NCI-H345 treated with DMSO at 0.1 percent for 48 hours (cell line): Measurements from ENCODE around the gene NFATC3.

Source experiments
- DNase-seq: peaks from one replicate; lab custom pipeline; 2025; ENCODE audit not compliant: unreplicated experiment; lab: John Stamatoyannopoulos, UW

NFATC3 gene

GRCh38 chr16:68228652-68229051 is 143.5 kb downstream of the NFATC3 start:
- DNase-seq, result no peak

GRCh38 chr16:68229431-68230175 is 144.4 kb downstream of the NFATC3 start:
- no peak for DNase-seq

DNA sequence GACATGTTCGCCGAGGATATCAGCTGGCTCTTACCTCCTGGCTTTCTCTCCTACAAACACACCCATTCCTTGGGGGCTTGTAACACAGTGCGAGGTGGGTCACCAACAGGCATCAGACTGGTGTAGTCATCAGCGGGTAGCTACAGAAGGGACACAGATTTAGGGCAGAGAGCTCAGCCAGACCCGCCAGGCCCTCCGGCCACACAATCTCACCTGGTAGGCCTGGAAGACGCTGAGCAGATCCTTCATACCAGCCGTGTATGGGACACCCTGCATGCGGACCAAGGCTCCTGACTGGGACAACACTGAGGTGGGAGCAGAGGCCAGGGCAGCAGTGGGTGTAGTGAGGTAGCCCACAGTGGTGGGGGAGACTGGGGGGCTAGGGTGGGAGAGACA is 145.0 kb downstream of the NFATC3 start:
- DNase-seq, result no peak

- no peak for DNase-seq
These were observed 145.8 kb downstream of the NFATC3 start for GRCh38 chr16:68230956-68231355.

DNA sequence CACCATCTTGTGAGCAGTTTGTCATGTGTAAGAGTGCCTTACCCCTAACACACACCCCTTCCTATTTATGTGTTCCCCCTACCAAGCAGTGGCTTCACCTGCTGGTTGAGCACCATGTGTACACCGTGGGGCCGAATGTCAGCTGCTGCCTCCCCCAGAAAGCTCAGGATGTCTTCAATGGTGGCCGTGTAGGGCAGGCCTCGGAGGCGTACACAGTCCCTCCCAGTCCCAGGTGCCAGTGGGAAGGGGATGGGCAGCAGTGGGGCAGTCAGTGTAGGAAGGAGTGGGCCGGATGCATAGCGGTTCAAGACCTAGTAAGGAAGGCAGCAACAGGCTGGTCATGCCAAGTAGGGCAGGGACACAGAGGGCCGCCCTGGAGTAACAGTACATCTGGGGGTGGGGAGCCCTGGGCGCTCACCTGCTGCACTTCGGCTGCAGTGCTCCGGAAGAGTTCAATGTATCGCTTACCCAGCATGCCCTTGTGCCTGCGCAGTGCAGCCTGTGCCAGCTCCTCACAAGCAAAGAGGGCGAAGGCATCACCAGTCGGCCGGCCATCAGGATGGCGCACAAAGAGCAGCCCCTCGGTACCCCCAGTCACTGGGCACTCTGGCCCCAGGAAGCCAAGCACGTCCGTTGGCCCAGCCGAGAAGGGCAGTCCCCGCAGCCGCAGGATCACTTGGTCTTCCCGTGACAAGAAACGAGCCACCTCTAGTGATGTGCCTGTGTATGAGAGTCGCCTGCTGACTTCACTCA is 146.4 kb downstream of the NFATC3 start:
- DNase-seq, result no peak

GRCh38 chr16:68232335-68232734 is 147.2 kb downstream of the NFATC3 start:
- DNase-seq, result no peak

DNA sequence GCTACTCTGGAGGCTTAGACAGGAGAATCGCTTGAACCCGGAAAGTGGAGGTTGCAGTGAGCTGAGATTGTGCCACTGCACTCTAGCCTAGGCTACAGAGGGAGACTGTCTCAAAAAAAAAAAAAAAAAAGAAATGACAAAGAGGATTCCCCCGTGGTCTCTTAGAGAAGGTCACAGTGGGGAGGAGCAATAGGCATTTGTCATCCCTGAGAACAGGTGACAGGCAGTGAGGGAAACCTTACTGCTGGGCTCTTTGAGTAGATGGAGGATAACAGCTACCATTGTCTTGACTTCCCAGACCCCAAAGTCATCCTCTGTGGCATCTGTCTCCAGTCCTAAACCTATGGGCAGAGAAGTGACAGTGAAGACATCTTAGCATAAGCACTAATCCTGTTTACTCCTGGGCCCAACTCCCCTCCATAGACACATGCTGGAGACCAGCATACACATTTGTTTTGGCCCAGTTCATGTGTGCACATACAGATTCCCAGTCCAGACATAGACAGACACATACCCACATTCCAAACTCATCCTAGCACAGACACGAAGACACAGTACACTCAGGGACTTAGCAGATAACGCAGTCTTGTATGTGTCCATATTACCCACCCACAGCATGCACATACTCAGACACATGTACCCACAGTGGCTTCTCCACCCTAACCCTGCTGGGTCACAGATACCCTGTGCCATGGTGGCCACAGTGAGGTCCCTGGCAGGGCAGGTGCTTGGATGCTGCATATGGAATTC is 148.1 kb downstream of the NFATC3 start:
- DNase-seq, result no peak

DNA sequence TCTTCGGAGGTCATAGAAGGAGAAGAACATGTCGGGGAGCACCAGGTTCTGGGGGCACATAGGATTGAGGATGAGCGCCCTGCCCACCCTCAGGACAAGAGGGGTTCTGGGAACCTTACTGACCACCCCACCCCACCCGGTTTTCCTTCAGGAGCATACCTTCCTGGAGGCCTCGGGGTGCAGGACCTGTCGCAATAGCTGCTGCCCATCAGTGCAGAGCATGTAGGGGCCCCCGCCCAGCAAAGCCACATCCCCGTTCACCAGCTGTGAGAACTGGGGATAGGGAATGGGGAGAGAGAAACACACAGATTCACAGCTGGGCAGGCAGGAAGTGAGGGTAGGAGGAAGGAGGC is 148.6 kb downstream of the NFATC3 start:
- no peak for DNase-seq

- DNase-seq, result peak; percentile 47
These were observed 149.3 kb downstream of the NFATC3 start for GRCh38 chr16:68234188-68235107.

DNA sequence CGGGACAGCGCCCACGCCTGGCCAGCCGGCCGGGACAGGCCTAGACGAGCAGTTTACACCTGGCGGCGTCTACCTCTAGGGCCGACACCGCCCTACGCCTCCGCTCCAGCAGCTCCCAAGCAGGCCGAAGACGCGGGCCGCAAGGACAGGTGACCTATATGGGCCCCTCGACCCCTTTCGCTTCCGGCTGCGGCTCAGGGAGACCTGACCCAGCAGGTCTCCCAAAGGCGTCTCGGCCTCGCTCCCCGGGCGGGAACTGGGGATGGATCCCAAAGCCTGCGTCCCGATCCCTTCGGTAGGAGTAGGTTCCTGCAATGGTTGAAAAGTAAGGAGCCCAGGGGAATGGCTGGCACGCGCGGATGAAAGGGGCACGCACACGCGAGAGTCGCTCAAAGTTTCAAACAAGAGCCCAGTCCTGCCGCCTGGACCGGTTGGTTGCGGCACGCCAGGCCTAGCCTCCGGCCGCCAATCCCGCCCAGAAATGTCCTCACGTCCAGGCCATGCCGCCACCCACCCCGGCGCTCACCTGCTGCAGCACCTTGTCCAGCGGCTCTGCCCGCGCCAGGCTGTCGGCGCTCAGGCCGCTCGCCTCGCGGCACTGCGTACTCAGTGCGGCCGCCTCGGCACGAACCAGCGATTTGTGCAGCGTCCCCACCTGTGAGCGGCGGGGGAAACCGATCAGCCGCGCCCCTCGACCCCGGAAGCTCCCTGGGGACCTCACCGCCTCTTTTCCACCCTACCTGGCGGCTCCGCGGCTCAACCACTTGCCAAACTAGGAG is 150.1 kb downstream of the NFATC3 start:
- peak; percentile 2 for DNase-seq

GRCh38 chr16:68235887-68236136 is 150.6 kb downstream of the NFATC3 start, which contains the start of gene ESRP2:
TSS of gene ESRP2 (minus strand) at chr16:68236127. CDS start at chr16:68236045, 82 bp downstream.
- no peak for DNase-seq

DNA sequence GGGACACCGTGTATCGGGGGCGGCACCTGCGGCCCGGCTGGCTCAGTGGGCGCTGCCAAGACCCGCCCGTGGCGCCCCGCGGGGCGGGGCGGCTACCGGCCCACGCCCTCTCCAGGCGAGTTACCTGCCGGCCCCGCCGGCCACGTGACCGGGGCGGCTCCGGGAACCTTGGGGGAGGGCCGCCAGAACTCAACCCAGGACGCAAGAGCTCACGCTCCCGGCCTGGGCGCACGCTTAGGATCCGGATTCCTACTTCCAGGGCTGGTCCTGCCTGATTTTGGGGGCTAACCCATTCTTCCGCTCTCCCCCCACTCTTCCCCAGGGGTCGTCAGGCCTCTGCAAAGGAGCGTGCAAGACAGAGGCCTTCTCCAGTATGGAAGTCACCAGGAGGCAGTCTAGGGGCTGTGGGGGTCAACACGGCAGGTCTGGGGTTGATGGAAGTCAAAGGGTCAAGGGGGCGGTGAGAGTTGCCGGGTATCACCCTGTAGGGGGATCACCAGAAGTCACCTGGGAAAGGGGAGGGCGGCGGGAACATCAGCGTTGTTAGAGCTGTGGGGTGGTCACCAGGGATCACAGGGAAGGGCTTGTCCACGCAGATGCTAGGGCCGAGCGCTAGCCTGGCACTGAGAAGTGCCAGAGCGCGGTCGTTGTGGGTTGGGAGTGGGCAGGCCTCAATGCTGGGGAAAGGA is 151.1 kb downstream of the NFATC3 start:
- peak; percentile 33 for DNase-seq

GRCh38 chr16:68236826-68237242 is 151.7 kb downstream of the NFATC3 start:
- DNase-seq, result no peak

DNA sequence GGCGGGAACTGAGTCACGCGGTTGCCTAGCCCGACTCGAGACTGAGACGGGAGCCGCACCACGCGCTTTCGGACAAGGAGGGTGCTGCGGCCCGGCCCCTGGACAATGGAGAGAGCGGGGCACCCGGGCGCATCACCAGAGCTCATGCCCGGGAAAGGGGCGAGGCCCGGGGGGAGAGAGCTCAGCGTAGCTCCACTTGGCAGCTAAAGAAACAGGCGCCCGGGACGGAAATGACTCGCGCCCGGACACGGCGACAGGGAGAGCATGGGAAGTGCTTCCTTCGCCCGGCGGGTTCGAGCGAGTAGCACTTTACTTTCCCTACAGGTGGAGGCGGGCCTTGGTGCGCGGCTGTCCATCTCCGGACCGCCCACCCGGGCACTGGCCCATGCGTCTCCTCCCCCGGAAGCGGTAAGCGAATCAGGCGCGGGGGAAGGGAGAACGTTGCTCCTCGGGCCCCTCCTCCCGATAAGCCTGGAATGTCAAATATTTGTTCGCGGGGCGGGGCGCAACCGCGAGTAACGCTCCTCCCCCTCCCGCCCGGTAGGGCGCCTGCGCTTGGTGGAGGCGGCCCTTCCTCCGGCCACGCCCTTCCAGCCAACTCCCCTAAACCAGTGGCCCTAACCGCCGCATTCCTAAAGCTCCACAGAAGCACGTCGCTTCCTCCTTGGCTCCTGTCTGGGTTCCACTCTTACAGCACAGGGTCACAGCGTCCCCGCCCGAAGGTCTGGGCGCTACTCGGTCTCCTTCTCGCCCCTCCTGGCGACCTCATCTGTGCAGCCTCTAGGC is 152.3 kb downstream of the NFATC3 start:
- DNase-seq, result peak; percentile 83

DNA sequence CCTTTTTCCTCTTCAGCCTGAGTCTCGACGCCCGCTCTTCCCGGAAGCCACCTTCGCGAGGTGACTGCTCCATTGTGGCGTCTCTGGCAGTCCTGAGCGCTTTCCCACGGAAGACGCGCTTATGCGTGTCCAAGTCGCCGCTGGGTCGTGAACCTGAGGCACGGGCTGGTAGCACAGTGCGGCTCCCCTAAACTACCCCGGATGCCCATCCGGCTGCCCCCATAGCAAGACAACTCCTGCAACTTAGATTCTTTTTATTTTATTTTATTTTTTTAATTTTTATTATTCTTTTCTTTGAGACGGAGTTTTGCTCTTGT is 152.8 kb downstream of the NFATC3 start:
- DNase-seq, result no peak

- no peak for DNase-seq
These were observed 156.9 kb downstream of the NFATC3 start for GRCh38 chr16:68242085-68242484.

DNA sequence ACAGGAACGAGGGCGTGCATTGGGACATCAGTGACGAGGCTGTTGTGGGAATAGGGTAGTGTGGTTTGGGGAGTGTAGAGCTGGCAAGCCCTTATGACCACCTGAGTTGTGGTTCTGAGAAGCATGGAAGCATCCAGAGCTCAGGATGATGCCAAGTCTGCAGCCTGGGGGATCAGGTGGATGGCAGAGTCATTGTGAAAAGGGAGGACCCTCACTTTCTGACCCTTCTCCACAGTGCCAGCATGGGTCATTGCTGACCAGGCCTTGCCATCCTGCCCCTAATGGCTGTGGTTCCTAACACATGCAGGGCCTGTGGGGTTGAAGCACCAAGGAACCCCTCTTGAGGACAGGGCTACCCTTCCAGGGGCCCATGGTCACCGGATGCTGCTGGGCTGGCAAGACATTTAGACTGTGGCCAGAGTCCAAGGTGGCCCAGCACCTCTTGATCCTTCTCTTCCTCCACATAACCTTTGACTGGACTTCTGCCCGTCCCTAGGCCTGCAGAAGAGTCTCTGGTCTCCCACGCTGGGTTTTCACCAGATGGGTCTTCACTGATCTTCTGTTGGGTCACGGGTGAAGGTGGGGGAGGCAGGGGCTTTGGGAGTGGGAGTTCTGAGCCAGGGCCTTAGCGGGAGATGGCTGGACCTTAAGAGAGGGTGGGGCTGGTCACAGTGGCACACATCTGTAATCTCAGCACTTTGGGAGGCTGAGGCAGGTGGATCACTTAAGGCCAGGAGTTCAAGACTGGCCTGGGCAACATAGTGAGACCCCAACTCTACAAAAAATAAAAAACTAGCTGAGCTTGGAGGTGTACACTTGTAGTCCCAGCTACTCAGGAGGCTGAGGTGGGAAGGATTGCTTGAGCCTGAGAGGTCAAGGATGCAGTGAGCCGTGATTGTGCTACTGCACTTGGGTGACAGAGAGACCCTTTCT is 158.0 kb downstream of the NFATC3 start:
- no peak for DNase-seq

- DNase-seq, result no peak
These were observed 159.3 kb downstream of the NFATC3 start for GRCh38 chr16:68244481-68244902.
